A673 (cell line): ENCODE measurements around the gene ACSL1. TPM values are rescaled to one million over a fixed set of nuclear protein-coding genes. Genes with fewer than 3 reads are reported as not detected.

ENCODE experiments used
- BruUV-seq: library from RNA; stranded (reverse); fragments of 400-500 nt; replicated peaks from 2 replicates; lab custom pipeline; 2021; lab: Mats Ljungman, UMichigan
- CTCF ChIA-PET: fragments of 300-600 bp; sonication (Branson Sonifier 250); formaldehyde crosslinking; loops from one replicate; lab custom pipeline; 2022; ENCODE audit warnings: antibody characterized with exemption; lab: Charles Lee
- POLR2A ChIA-PET: fragments of 300-600 bp; sonication (Branson Sonifier 250); formaldehyde crosslinking; loops from one replicate; lab custom pipeline; 2022; ENCODE audit warnings: antibody characterized with exemption; ENCODE audit not compliant: low non-redundant PET; lab: Charles Lee
- DNase-seq: peaks from one replicate; pipeline ENCODE4 v3.0.0-alpha.2; 2015; ENCODE audit warnings: low spot score
- H3K27ac ChIP-seq: fragments of 200-600 bp; sonication (generic); 2 replicates; pipeline ENCODE4 v1.5.1; 2016; ENCODE audit warnings: mixed run types, low read depth, mild to moderate bottlenecking, mixed read lengths, antibody characterized with exemption, low read length; ENCODE audit not compliant: poor library complexity, severe bottlenecking
- H3K27me3 ChIP-seq: fragments of 200-600 bp; sonication (generic); replicated peaks from 2 replicates; pipeline ENCODE4 v1.6.1; 2017; ENCODE audit warnings: mixed run types, low read depth, mild to moderate bottlenecking, mixed read lengths, antibody characterized with exemption, low read length; ENCODE audit not compliant: insufficient read depth, poor library complexity
- H3K36me3 ChIP-seq: fragments of 200-600 bp; sonication (generic); 2 replicates; pipeline ENCODE4 v1.6.1; 2016; ENCODE audit warnings: mixed run types, mild to moderate bottlenecking, mixed read lengths, antibody characterized with exemption, low read length; ENCODE audit not compliant: insufficient read depth, poor library complexity, severe bottlenecking
- H3K4me1 ChIP-seq: fragments of 200-600 bp; sonication (generic); 2 replicates; pipeline ENCODE4 v1.6.1; 2017; ENCODE audit warnings: mixed run types, mild to moderate bottlenecking, mixed read lengths, antibody characterized with exemption, low read length; ENCODE audit not compliant: insufficient read depth, poor library complexity, severe bottlenecking
- H3K4me3 ChIP-seq: fragments of 200-600 bp; sonication (generic); 2 replicates; pipeline ENCODE4 v1.5.1; 2016; ENCODE audit warnings: low read depth, mixed run types, mild to moderate bottlenecking, mixed read lengths, low read length; ENCODE audit not compliant: poor library complexity, severe bottlenecking
- H3K9me3 ChIP-seq: fragments of 200-600 bp; sonication (generic); 2 replicates; pipeline ENCODE4 v1.6.1; 2016; ENCODE audit warnings: mixed run types, low read depth, mild to moderate bottlenecking, mixed read lengths, antibody characterized with exemption, low read length; ENCODE audit not compliant: poor library complexity, severe bottlenecking
- EZH2 ChIP-seq: fragments of 200-600 bp; sonication (generic); IDR thresholded peaks from 2 replicates; pipeline ENCODE4 v1.6.1; 2017; ENCODE audit warnings: borderline replicate concordance, low read depth, mild to moderate bottlenecking, mixed read lengths, antibody characterized with exemption, low read length; ENCODE audit not compliant: poor library complexity, severe bottlenecking
- intact Hi-C: fragments of 100-400 bp; cut with micrococcal nuclease; formaldehyde crosslinking; loops from one replicate; pipeline ENCODE4 v1.10.0; 2022; ENCODE audit not compliant: unreplicated experiment
- total RNA-seq: library from RNA; stranded (reverse); gene quantifications from 2 replicates; pipeline ENCODE4 v1.2.3, GENCODE V29; 2021
- TF ChIP-seq, protein P1 (sequence below): fragments of 300-800, 200-600 bp; sonication (generic); conservative IDR thresholded peaks from 2 replicates; pipeline ENCODE4 v1.5.1; 2017; ENCODE audit warnings: low read depth, mild to moderate bottlenecking, antibody characterized with exemption, low read length, moderate library complexity, mixed read lengths

ACSL1 gene
- total RNA-seq, 1 experiment from 2014 or later: 5.2 TPM

GRCh38 chr4:184790826-184791225, 34.9 kb downstream of the ACSL1 start:
- Histone ChIP-seq H3K4me1 (no peaks in the 10 kb centered on the region), H3K36me3 (no peaks in the 10 kb centered on the region), H3K4me3 (no peak overlapping the region), H3K9me3 (no peaks in the 10 kb centered on the region), H3K27me3 (no peaks in the 10 kb centered on the region), H3K27ac (no peak overlapping the region)
- POLR2A ChIA-PET: no interaction called here
- BruUV-seq: no TSS peak
- intact Hi-C loops: no loop called here
- no peak for DNase-seq
- TF ChIP-seq, protein P1, sequence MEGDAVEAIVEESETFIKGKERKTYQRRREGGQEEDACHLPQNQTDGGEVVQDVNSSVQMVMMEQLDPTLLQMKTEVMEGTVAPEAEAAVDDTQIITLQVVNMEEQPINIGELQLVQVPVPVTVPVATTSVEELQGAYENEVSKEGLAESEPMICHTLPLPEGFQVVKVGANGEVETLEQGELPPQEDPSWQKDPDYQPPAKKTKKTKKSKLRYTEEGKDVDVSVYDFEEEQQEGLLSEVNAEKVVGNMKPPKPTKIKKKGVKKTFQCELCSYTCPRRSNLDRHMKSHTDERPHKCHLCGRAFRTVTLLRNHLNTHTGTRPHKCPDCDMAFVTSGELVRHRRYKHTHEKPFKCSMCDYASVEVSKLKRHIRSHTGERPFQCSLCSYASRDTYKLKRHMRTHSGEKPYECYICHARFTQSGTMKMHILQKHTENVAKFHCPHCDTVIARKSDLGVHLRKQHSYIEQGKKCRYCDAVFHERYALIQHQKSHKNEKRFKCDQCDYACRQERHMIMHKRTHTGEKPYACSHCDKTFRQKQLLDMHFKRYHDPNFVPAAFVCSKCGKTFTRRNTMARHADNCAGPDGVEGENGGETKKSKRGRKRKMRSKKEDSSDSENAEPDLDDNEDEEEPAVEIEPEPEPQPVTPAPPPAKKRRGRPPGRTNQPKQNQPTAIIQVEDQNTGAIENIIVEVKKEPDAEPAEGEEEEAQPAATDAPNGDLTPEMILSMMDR: no peak
- no peak for TF ChIP-seq EZH2
- CTCF ChIA-PET: no interaction called here

DNA sequence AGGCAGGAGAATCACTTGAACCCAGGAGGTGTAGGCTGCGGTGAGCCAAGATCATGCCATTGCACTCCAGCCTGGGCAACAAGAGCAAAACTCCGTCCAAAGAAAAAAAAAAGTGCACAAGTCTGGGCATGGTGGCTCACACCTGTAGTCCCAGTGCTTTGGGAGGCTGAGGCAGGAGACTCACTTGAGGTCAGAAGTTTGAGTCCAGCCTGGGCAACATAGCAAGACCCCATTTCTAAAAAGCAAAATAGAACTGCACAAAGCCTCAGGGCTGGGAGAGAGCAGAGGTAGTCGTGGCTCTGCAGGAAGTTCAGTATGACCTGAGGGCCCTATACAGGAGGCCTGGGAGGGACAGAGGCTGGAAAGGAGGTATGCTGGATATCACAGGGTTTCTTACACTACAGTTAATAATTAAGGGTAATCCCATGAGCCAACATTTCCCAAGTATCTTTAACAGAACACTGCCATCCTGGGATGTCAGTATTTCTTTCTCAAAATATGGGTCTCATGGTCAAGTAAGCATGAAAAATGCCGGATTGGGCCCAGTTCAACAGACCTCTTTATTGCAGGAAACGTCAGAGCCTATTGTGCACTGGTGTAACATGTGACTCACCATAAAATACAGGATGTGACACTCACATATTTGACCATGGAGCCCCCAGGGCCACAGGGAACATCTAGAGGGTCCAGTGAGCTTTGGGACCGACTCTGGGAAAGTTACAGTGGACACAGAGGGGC, 37.8 kb downstream of the ACSL1 start:
- Histone ChIP-seq H3K4me3 (no peak overlapping the region), H3K9me3 (no peaks in the 10 kb centered on the region), H3K27ac (no peak overlapping the region), H3K4me1 (no peaks in the 10 kb centered on the region), H3K36me3 (no peaks in the 10 kb centered on the region), H3K27me3 (no peaks in the 10 kb centered on the region)
- no peak for DNase-seq
- BruUV-seq: no TSS peak
- intact Hi-C loops: no loop called here
- ChIA-PET CTCF (no interaction called here), POLR2A (no interaction called here)
- no peak for TF ChIP-seq EZH2
- TF ChIP-seq, protein P1: no peak

DNA sequence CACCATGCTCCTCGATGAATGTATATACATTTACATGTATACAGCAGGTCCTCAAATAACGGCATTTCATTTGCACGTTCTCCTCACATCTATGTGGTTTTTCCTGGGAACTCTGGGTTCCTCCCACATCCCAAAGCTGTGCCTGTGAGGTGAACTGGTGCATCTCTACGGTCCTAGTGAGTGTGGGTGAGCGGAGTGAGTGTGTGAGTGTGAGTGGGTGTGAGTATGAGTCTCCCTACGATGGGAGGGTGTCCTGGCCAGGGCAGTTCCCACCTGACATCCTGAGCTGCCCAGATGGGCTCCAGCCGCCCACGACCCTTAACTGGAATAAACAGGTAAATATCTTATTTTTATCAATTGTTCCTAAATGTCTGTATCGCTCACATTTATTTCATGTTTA, 40.0 kb downstream of the ACSL1 start:
- H3K27ac ChIP-seq: no peak overlapping the region
- CTCF ChIA-PET: interaction anchor here (0.9 kb wide), 1 partner anchor 153 kb away, joined by 3 read pairs; no protein-coding TSS in a partner anchor
- DNase-seq: no peak
- BruUV-seq: no TSS peak
- no peak for TF ChIP-seq EZH2
- TF ChIP-seq, protein P1: no peak
- POLR2A ChIA-PET: no interaction called here
- no peaks in the 10 kb centered on the region for H3K36me3 ChIP-seq
- no peaks in the 10 kb centered on the region for H3K4me1 ChIP-seq
- H3K4me3 ChIP-seq: no peak overlapping the region
- intact Hi-C loops: no loop called here
- H3K9me3 ChIP-seq: no peaks in the 10 kb centered on the region
- no peaks in the 10 kb centered on the region for H3K27me3 ChIP-seq
